T-cell (primary cell): ENCODE data around the gene GLB1L3. TPM values are rescaled to one million over a fixed set of nuclear protein-coding genes. Genes with fewer than 3 reads are reported as not detected.

Experiments
- ATAC-seq, 4 experiments: fragments of 200-7000 bp in 3 of 4; fragments of 150-1000 bp in 1 of 4; cut with Tn5 transposase; replicated peaks in 1 of 4; 1 replicate in 3 of 4; 2 replicates in 1 of 4; pipeline ENCODE4 v1.10.0; 2021; ENCODE audit warnings: moderate library complexity in 3 of 4, mild to moderate bottlenecking in 2 of 4, moderate number of reproducible peaks in 1 of 4
- CTCF ChIA-PET, 2 donors: fragments of 300-600 bp; sonication (Branson Sonifier 250); formaldehyde crosslinking; loops; one replicate each; lab custom pipeline; 2022; ENCODE audit warnings: antibody characterized with exemption in 2 of 2; lab: Charles Lee
- POLR2A ChIA-PET, 2 donors: fragments of 300-600 bp; sonication (Branson Sonifier 250); formaldehyde crosslinking; loops; one replicate each; lab custom pipeline; 2022; ENCODE audit warnings: antibody characterized with exemption in 2 of 2; lab: Charles Lee
- DNase-seq, 35 experiments: peaks; one replicate each; pipeline versions ENCODE4 v3.0.0 to v3.0.0-alpha.2; 2013 to 2023
- H3K27ac ChIP-seq: one replicate; pipeline ENCODE4 v1.5.1; 2013; ENCODE audit warnings: low read length
- H3K27me3 ChIP-seq, 2 experiments: replicated peaks in 1 of 2; 1 replicate in 1 of 2; 2 replicates in 1 of 2; pipeline versions ENCODE4 v1.6.1 to v1.7.0; 2013; ENCODE audit warnings: low read length in 1 of 2, mixed read lengths in 1 of 2; ENCODE audit not compliant: control insufficient read depth in 2 of 2, insufficient read depth in 2 of 2; ENCODE audit errors: extremely low read depth in 1 of 2
- H3K36me3 ChIP-seq, 2 donors: 1 replicate in 1 of 2; 2 replicates in 1 of 2; pipeline versions ENCODE4 v1.6.1 to v1.7.0; 2013; ENCODE audit warnings: low read length in 1 of 2; ENCODE audit not compliant: control insufficient read depth in 2 of 2, insufficient read depth in 1 of 2; ENCODE audit errors: extremely low read depth in 1 of 2
- H3K4me1 ChIP-seq, 2 experiments: 1 replicate in 1 of 2; 2 replicates in 1 of 2; pipeline versions ENCODE4 v1.6.1 to v1.7.0; 2013; ENCODE audit warnings: low read length in 2 of 2, mixed read lengths in 1 of 2; ENCODE audit not compliant: insufficient read depth in 2 of 2, control insufficient read depth in 1 of 2; ENCODE audit errors: extremely low read depth in 1 of 2
- H3K4me3 ChIP-seq, 2 donors: 1 replicate in 1 of 2; 2 replicates in 1 of 2; pipeline versions ENCODE4 v1.5.1 to v1.7.0; 2013; ENCODE audit warnings: mild to moderate bottlenecking in 2 of 2, low read length in 1 of 2, moderate library complexity in 1 of 2; ENCODE audit not compliant: control insufficient read depth in 1 of 2; ENCODE audit errors: extremely low read depth in 1 of 2
- H3K9me3 ChIP-seq: 2 replicates; pipeline ENCODE4 v1.7.0; 2013
- H3K27ac Mint-ChIP-seq, 2 donors: one replicate each; pipeline ENCODE4 v1.8.0; 2020 to 2021; ENCODE audit warnings: mild to moderate bottlenecking in 2 of 2, mixed read lengths in 2 of 2
- H3K27me3 Mint-ChIP-seq, 2 donors: one replicate each; pipeline ENCODE4 v1.8.0; 2021 to 2022; ENCODE audit warnings: mixed read lengths in 2 of 2
- H3K36me3 Mint-ChIP-seq: one replicate; pipeline ENCODE4 v1.8.0; 2021; ENCODE audit warnings: mixed read lengths
- H3K4me1 Mint-ChIP-seq, 3 donors: one replicate each; pipeline ENCODE4 v1.8.0; 2020 to 2022; ENCODE audit warnings: mixed read lengths in 3 of 3, mild to moderate bottlenecking in 1 of 3
- H3K4me3 Mint-ChIP-seq, 3 donors: one replicate each; pipeline ENCODE4 v1.8.0; 2020 to 2022; ENCODE audit warnings: mild to moderate bottlenecking in 3 of 3, mixed read lengths in 3 of 3, moderate library complexity in 3 of 3
- H3K9me3 Mint-ChIP-seq, 3 donors: one replicate each; pipeline ENCODE4 v1.8.0; 2020 to 2022; ENCODE audit warnings: mixed read lengths in 3 of 3
- WGBS: methylation state at CpG from one replicate; pipeline ENCODE4 v1.1.5; 2013; ENCODE audit warnings: missing lambda C conversion rate; ENCODE audit not compliant: insufficient coverage; 5-methylcytosine and 5-hydroxymethylcytosine counted together
- total RNA-seq, 35 experiments: library from RNA in 6 of 35; stranded (reverse) in 6 of 35; fragments of 120-200 nt in 1 of 35; gene quantifications; one replicate each; pipeline versions ENCODE4 v1.2.1 to v1.2.4 and lab custom pipeline; 2013 to 2026

The GLB1L3 gene
- total RNA-seq, 5 donors from 2014 or later (not counting 1 experiment from before 2014, with no cell fraction given): 1.3 to 2.8 (median 1.9) TPM

DNA sequence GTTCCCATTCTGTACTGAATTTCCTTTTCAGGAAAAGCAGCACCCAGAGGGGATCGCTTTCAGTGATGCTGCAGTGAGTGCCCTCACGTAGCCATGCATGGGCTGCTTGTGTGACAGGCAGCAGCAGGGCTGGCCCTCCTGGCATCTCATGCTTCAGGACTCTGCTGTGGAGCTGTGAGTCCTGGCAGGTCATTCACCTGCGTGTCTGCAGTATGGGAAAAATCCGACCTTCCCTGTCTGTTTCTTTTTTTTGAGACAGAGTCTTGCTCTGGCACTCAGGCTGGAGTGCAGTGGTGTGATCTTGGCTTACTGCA, 69.0 kb downstream of the GLB1L3 start:
- H3K27me3 Mint-ChIP-seq: no peaks in the 10 kb centered on the region

DNA sequence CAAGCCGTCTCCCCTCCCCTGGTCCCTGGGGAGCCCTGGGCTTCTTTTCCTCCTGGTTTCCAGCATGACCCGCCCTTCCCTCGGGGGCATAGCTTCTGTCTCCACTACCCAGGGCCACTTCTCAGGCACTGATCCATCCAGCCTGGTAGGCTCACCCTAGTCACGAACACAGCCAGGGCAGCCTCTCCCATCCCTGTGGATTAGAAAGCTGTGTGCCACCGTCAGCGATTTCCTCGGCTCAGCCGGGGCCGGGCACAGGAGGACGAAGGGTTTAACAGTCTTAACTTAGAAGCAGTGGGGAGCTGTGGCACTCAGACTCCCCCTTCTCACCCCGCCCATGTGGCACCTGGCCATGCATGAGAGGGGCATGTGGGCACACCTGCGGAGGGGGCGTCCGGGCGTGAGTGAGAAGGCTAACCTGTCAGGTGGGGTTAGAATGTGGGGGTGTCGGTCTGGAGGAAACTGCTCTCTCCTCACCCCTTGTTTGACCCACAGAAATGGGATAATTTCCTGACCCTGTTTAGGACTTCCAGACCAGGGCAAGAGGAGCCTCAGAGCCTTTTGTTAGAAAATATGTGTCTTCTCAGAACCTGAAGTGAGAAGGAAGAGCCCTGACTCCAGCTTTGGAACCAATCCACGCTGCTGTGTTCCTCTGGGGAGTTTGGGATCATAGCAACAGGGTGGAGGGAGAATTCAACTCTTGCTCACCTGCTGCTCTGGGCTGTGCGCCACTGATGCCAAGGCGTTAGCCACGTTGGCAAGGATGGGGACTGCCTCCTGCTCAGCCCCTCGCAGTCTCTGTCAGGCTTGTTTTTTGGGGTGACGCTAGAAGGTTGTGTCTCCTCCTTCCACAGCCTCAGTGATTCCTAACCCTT, 70.2 kb downstream of the GLB1L3 start:
- Histone ChIP-seq H3K4me3 (no peak overlapping the region), H3K4me1 (peaks cover 0 to 30% of the 10 kb centered on the region in 2 experiments), H3K27ac (no peak overlapping the region), H3K36me3 (no peaks in the 10 kb centered on the region), H3K27me3 (no peaks in the 10 kb centered on the region), H3K9me3 (no peaks in the 10 kb centered on the region)
- 89% methylated on average over 11 of the region's 22 CpGs for WGBS
- CTCF ChIA-PET: no interaction called here
- H3K27ac Mint-ChIP-seq: no peak overlapping the region
- H3K4me3 Mint-ChIP-seq: no peak overlapping the region
- H3K9me3 Mint-ChIP-seq: no peaks in the 10 kb centered on the region
- POLR2A ChIA-PET: no interaction called here
- no peaks in the 10 kb centered on the region for H3K36me3 Mint-ChIP-seq
- H3K27me3 Mint-ChIP-seq: no peaks in the 10 kb centered on the region
- DNase-seq: peak in 1 of 35 experiments; percentile 18
- H3K4me1 Mint-ChIP-seq: peaks cover 12 to 24% (median 20%) of the 10 kb centered on the region in 3 donors
- ATAC-seq: no peak

More for the DNA sequence above, 69.0 kb downstream of the GLB1L3 start:
- no peaks in the 10 kb centered on the region for H3K9me3 ChIP-seq
- Mint-ChIP-seq H3K4me1 (peaks cover 12 to 14% (median 14%) of the 10 kb centered on the region in 3 donors), H3K36me3 (no peaks in the 10 kb centered on the region), H3K27ac (no peak overlapping the region), H3K4me3 (no peak overlapping the region), H3K9me3 (no peaks in the 10 kb centered on the region)
- ChIA-PET CTCF (no interaction called here), POLR2A (no interaction called here)
- ATAC-seq: no peak
- H3K4me3 ChIP-seq: no peak overlapping the region
- DNase-seq: no peak
- no peaks in the 10 kb centered on the region for H3K36me3 ChIP-seq
- no peak overlapping the region for H3K27ac ChIP-seq
- whole genome bisulfite sequencing: 76% methylated on average over 3 of the region's 4 CpGs
- H3K4me1 ChIP-seq: peaks cover 0 to 27% of the 10 kb centered on the region in 2 experiments
- H3K27me3 ChIP-seq: no peaks in the 10 kb centered on the region

GRCh38 chr11:134346976-134347350, 70.8 kb downstream of the GLB1L3 start:
- Mint-ChIP-seq H3K4me3 (no peak overlapping the region), H3K4me1 (peaks cover 12 to 24% (median 20%) of the 10 kb centered on the region in 3 donors), H3K27me3 (no peaks in the 10 kb centered on the region), H3K36me3 (no peaks in the 10 kb centered on the region), H3K9me3 (no peaks in the 10 kb centered on the region), H3K27ac (peak overlapping the region in 1 of 2 donors; percentile 50)
- Histone ChIP-seq H3K36me3 (no peaks in the 10 kb centered on the region), H3K4me3 (no peak overlapping the region), H3K27ac (no peak overlapping the region), H3K27me3 (no peaks in the 10 kb centered on the region), H3K9me3 (no peaks in the 10 kb centered on the region), H3K4me1 (peaks cover 0 to 30% of the 10 kb centered on the region in 2 experiments)
- peak in 1 of 35 experiments; percentile 12 for DNase-seq
- CTCF ChIA-PET: no interaction called here
- WGBS: 68% methylated on average over 2 of the region's 5 CpGs
- ATAC-seq: no peak
- POLR2A ChIA-PET: no interaction called here

GRCh38 chr11:134347441-134347840, 71.3 kb downstream of the GLB1L3 start:
- H3K9me3 Mint-ChIP-seq: no peaks in the 10 kb centered on the region
- DNase-seq: peak in 1 of 35 experiments; percentile 2
- Histone ChIP-seq H3K4me3 (no peak overlapping the region), H3K27me3 (no peaks in the 10 kb centered on the region), H3K27ac (no peak overlapping the region), H3K36me3 (no peaks in the 10 kb centered on the region), H3K4me1 (peaks cover 0 to 30% of the 10 kb centered on the region in 2 experiments), H3K9me3 (no peaks in the 10 kb centered on the region)
- H3K27ac Mint-ChIP-seq: peak overlapping the region in 1 of 2 donors; percentile 50
- ChIA-PET POLR2A (no interaction called here), CTCF (no interaction called here)
- no peak for ATAC-seq
- WGBS: 87% methylated on average over 8 of the region's 10 CpGs
- no peaks in the 10 kb centered on the region for H3K27me3 Mint-ChIP-seq
- peaks cover 12 to 24% (median 20%) of the 10 kb centered on the region in 3 donors for H3K4me1 Mint-ChIP-seq
- H3K36me3 Mint-ChIP-seq: no peaks in the 10 kb centered on the region
- H3K4me3 Mint-ChIP-seq: no peak overlapping the region

DNA sequence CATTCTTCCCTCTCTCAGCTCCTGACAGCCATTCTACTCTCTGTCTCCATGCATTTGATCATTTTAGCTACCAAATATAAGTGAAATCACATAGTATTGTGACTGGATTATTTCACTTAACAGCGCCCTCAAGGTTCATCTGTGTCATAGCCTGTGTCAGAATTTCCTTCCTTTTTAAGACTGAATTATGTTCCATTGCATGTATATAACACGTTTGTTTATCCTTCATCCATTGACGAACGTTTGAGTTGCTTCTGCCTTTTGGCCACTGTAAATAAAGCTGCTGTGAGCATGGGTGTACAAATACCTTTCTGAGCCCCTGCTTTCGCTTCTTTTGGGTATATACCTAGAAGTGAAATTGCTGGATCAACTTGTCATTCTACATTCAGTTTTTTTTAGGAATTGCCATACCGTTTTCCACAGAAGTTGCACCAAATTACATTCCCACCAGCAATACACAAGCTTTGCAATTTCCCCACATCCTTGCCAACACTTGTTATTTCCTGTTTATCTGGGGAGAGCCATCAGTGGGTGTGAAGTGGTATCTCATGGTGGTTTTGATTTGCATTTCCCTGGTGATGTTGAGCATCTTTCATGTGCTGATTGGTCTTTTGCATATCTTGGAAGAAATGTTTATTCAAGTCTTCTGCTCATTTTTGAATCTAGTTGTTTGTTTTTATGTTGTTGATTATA, 73.1 kb downstream of the GLB1L3 start:
- CTCF ChIA-PET: interaction anchor here in 1 of 2 donors (0.8 kb wide), 1 partner anchor 15 kb away, joined by 3 read pairs; no protein-coding TSS in a partner anchor
- Histone ChIP-seq H3K36me3 (no peaks in the 10 kb centered on the region), H3K9me3 (no peaks in the 10 kb centered on the region), H3K4me1 (peaks cover 0 to 30% of the 10 kb centered on the region in 2 experiments), H3K27ac (peak overlapping the region; percentile 80), H3K4me3 (no peak overlapping the region), H3K27me3 (no peaks in the 10 kb centered on the region)
- Mint-ChIP-seq H3K9me3 (peaks cover 0 to 2% (median 0%) of the 10 kb centered on the region in 3 donors), H3K27me3 (no peaks in the 10 kb centered on the region), H3K4me3 (no peak overlapping the region), H3K36me3 (no peaks in the 10 kb centered on the region), H3K27ac (peak overlapping the region; percentile 79 to 80), H3K4me1 (peaks cover 12 to 24% (median 20%) of the 10 kb centered on the region in 3 donors)
- DNase-seq (peak in 6 of 35 experiments; percentile 10 to 67 (median 25)), ATAC-seq (peak in 2 of 4 experiments; percentile 40 to 70)
- POLR2A ChIA-PET: interaction anchor here in 1 of 2 donors (0.7 kb wide), 1 partner anchor 169 kb away, joined by 3 read pairs; no protein-coding TSS in a partner anchor
- no CpG with 5 or more reads among the region's 6 CpGs for WGBS

DNA sequence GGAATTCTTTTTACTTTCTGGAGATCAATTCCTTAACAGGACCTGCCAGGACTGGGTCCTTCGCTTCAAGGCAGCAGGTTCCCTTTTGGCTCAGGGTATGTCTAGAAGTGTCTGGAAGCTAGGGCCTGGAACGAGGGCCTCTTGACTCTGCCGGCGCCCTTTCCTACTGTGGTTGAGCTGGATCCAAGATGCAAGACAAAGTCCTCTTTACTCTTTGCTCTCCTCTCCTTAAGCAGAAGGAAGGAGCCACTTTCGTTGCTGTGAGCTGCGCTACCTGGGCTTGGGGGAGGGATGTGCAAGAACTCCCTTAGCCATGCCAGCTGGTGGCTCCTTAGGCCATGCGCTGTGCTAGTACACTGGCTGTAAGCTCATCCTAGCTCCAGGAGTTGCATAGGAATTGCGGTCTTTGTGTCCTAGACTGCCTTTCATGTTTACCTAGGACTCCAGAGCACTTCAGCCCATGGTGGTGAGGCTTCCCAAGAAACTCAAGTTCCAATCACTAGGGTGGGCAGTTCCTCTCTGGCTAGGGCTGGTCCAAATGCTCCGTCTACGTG, 73.7 kb downstream of the GLB1L3 start:
- ATAC-seq (no peak), DNase-seq (no peak)
- peaks cover 0 to 2% (median 0%) of the 10 kb centered on the region in 3 donors for H3K9me3 Mint-ChIP-seq
- Histone ChIP-seq H3K9me3 (no peaks in the 10 kb centered on the region), H3K27me3 (no peaks in the 10 kb centered on the region), H3K27ac (peak overlapping the region; percentile 80), H3K36me3 (no peaks in the 10 kb centered on the region), H3K4me1 (peaks cover 0 to 30% of the 10 kb centered on the region in 2 experiments), H3K4me3 (peak overlapping the region in 1 of 2 donors; percentile 6)
- H3K4me1 Mint-ChIP-seq: peaks cover 12 to 24% (median 20%) of the 10 kb centered on the region in 3 donors
- H3K27me3 Mint-ChIP-seq: no peaks in the 10 kb centered on the region
- H3K4me3 Mint-ChIP-seq: no peak overlapping the region
- ChIA-PET POLR2A (no interaction called here), CTCF (interaction anchor here in 1 of 2 donors (0.8 kb wide), 1 partner anchor 15 kb away, joined by 3 read pairs; no protein-coding TSS in a partner anchor)
- H3K27ac Mint-ChIP-seq: peak overlapping the region; percentile 79 to 80
- WGBS: 95% methylated on average over 4 of the region's 10 CpGs
- H3K36me3 Mint-ChIP-seq: no peaks in the 10 kb centered on the region
